NCI-H345 treated with DMSO at 0.1 percent for 48 hours (cell line): ENCODE measurements around the gene LSM11.
A peak's percentile ranks its signal among the peaks of the same experiment; 100 is the strongest.
"Not testable (repeated sequence)": the region's sequence is repeated elsewhere in the genome, so short reads cannot be mapped to it uniquely, and the experiment has no call there.

Experiments
- DNase-seq: peaks from one replicate; lab custom pipeline; 2025; ENCODE audit not compliant: unreplicated experiment; lab: John Stamatoyannopoulos, UW

LSM11 gene

DNA sequence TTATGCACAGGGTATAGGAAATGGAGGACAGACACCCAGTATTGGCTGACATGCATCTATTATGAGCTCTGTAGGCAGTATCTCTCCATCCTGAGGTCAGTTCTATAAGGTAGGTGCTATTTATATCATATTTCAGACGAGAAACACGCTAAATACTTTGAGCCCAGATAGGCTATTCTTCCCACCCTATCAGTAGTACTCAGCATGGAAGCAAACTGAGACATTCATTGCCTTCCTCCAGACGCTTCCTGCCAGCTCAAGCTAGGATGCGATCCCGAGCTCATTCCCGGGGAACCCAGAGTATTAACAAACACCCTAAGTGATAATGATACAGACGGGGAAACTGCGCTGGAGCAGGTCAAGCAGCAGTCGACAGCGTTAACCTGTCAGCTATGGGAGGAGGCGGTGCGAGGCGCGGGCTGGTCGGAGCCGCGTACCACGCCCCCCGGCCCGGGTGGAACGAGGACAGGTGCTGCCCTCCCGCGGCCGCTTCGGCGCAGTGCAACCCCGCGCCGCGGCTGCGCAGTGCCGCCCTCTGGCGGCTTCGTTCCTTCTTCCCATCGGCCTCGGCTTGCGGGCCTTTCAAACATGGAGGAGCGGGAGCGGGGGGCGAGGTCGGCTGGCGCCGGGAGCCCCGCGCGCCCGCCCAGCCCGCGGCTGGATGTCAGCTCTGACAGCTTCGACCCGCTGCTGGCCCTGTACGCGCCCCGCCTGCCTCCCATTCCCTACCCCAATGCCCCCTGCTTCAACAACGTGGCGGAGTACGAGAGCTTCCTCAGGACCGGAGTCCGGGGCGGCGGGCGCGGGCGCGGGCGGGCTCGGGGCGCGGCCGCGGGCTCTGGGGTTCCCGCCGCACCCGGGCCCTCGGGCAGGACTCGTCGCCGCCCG, at the start of gene LSM11:
LSM11 (plus strand) TSS at position 550 of the 888 bp plus-strand sequence; CDS start at position 589, 39 bp downstream.
- peak; percentile 71 for DNase-seq

GRCh38 chr5:157693816-157694215, 49.7 kb upstream of the LSM11 start:
- DNase-seq = not testable (repeated sequence)

DNA sequence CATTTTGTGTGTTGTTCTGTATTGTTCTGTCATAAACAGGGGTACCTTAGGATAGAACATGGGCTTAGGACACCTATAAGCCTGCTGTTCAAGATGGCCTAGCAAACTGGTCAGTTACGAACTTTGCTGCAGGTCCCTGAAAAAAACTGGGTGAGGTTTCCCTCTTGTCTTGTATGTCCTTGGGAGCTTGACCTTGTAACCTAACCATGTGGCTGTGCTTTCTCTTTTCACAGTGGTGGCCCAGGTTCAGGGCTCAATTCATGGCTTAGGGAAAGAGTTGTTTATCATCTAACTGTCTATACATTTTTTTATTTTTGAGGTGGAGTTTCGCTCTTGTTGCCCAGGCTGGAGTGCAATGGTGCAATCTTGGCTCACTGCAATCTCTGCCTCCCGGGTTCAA, 47.4 kb upstream of the LSM11 start:
- DNase-seq = not testable (repeated sequence)

DNA sequence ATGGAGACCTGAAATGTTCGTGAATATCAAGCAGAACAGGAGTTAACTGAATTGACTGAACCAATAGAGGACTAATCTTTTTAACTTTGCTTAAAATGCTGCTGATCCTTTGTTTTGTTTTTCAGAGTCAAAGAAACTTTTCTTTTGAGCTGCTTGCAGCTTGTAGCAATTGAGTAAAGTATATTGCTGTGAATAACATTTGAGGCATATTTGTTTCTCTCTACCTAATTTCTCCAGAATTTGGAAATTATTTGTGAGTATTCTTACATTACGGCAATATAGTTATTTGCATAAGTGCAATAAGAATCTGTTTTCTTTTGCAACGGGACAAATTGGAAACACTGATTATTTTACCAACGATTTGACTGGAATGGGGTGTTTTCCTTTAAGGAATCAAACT, 44.8 kb upstream of the LSM11 start:
- DNase-seq = not testable (repeated sequence)

GRCh38 chr5:157703736-157704135, 39.8 kb upstream of the LSM11 start:
- no peak for DNase-seq

DNA sequence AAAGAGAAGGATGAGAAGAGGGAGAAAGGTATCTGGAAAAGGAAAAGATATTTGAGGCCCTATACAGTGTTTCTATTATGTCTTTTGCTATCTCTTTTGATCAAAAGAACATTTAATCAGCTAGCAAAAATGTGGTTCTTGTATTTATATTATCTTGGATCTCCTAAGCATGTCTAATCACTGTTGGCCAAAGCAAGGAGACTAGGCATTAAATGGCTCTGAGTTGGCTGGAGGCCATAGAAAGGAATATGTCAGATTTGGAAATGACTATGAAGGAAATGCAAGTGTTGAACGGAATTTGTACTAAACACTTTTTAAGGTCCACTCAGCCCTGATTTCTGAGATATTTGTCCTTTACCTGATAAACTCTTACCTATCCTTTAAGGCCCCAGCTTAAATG, 34.6 kb upstream of the LSM11 start:
- no peak for DNase-seq

DNA sequence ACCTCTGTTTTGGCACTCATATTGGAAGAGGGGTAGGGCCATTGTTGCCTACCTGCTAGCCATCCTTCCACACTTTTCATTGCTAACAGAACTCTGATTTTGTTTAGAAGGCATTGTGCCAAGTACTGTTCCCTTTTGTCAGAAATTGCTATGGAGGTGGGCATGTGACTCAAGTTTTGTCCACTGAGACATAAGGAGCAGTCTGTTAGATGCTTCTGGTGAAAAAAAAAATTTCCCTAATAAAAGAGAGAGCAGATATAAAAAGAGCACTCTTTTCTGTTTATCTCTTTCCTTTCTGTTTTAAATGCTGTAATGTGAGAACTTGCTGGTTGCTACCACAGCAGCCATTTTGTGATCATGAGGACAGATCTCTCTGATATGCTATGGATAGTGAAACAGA, 34.2 kb upstream of the LSM11 start:
- no peak for DNase-seq

- no peak for DNase-seq
Measured at GRCh38 chr5:157710431-157710830, 33.1 kb upstream of the LSM11 start.

GRCh38 chr5:157710882-157711281, 32.6 kb upstream of the LSM11 start:
- DNase-seq = no peak

DNA sequence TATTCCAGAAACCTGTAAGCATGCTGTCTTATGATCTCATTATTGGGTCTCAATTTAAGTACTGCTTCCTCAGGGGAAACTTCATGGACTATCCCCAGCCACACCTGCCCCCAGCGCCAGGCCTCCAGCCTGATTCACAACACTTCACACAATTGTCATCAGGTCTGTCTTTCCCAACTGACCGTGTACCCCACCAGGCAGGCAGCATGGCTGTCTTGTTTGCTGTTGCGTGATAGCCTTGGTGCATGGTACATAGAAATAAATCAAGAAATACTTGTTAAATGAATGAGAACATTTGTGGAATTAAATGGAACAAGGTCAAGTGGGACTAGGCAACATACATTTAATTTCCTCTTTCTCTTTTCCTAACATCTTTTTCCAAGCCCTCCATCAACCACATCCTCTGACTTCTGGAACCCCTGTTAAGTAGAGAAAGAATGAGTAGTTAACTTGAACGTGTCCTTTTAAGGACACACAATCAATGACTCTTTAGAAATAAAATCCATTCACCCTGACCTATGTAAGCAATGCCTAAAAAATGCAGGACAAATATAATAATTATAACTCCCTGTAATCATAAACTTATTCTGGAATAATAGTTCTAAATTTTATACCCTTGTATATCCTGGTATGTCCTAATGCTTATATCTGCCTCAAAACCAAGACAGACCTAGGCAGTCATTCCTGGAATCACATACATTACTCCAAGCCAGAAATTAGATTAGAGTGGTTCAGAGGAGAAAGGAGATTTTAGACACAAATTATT, 29.5 kb upstream of the LSM11 start:
- DNase-seq = no peak

DNA sequence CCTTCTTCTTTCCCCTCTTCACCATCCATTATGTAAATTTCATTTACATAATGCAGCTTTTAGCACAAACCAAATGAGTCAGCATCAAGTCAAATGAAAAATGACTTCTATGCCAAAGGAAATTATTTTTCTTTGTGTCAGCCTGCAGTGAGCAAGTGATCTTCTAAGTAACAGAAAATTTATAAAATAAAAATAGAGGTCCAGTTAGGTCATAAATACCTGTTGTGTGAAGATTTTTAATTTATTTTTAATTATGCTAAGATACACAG, 29.0 kb upstream of the LSM11 start:
- DNase-seq = no peak

- no peak for DNase-seq
Measured at GRCh38 chr5:157718519-157718918, 25.0 kb upstream of the LSM11 start.

- no peak for DNase-seq
Measured at GRCh38 chr5:157719245-157719644, 24.3 kb upstream of the LSM11 start.

- no peak for DNase-seq
Measured at GRCh38 chr5:157721159-157721558, 22.4 kb upstream of the LSM11 start.

DNA sequence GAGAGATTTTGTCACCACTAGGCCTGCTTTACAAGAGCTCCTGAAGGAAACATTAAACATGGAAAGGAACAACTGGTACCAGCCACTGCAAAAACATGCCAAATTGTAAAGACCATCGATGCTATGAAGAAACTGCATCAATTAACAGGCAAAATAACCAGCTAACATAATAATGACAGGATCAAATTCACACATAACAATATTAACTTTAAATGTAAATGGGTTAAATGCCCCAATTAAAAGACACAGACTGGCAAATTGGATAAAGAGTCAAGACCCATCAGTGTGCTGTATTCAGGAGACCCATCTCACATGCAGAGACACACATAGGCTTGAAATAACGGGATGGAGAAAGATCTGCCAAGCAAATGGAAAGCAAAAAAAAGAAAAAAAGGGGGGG, 20.6 kb upstream of the LSM11 start:
- DNase-seq = not testable (repeated sequence)

- DNase-seq = not testable (repeated sequence)
Measured at GRCh38 chr5:157726607-157727006, 16.9 kb upstream of the LSM11 start.

DNA sequence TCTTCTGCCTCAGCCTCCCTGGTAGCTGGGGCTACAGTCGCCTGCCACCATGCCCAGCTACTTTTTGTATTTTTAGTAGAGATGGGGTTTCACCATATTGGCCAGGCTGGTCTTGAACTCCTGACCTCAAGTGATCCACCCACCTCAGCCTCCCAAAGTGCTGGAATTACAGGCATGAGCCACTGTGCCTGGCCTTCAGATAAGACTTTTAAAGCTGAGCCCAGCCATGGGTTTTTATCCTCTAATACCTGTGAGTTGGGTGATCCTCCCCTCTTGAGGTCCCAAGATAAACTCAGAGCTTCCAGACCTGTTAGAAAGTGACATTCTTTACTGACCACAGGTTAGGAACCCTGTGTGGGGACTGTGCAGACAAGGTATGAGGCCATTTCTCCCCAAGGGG, 15.7 kb upstream of the LSM11 start:
- DNase-seq = not testable (repeated sequence)

GRCh38 chr5:157729858-157730257, 13.7 kb upstream of the LSM11 start:
- no peak for DNase-seq

DNA sequence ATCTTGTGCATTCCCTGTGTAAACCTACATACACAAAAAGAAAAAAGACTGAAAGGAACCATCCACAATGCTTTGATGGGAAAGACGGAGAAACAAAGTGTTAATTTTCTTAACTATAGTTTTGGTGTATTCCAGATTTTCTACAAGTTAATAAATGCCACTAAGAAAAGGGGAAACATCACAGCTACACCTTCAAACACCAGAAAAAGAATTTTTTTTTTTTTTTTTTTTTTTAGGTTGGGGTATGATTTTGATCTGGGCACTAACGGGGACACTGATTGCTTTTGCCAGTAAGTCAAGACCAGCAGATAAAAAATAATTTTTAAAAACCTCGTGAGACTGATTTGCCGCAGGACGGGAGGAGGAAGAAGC, 12.6 kb upstream of the LSM11 start:
- DNase-seq = no peak

DNA sequence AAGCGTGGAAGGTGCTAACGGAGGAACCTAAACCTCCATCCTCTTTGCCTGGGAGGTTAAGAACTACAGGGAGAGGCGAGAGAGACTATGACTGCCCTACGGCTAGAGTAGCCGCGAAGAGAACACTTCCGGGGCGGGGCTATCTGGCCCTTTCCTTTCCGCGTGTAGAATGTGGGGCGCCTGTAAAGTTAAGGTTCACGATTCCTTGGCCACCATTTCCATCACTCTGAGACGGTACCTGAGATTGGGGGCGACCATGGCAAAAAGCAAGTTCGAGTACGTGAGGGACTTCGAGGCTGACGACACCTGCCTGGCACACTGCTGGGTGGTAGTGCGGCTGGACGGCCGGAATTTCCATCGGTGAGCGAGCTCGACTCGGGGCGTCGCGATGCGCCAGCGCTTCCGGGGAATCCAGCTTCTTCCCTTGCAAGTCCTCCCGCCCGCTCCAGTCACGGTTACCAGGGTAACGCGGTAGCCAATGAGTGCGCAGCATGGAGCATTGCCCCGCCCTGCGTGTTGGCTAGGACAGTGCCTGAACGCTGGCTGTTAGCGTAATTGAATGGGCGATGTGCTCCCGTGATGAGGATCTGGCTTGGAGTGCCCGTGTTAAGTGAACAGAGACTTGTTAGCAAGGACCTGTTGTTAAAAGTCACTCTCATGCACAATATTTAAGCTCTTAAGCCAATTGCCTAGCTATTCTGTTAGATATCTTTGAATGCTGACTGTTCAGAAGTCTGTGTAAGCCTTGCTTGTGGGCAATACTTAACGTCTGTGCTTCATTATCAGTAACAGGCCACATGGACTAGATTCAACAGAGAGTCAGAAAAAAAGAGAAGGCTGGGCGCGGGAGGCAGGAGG, 12.0 kb upstream of the LSM11 start, which contains the start of gene THG1L:
THG1L (plus strand) TSS at position 149 of the 858 bp plus-strand sequence; CDS start at position 170, 21 bp downstream.
- peak; percentile 94 for DNase-seq

GRCh38 chr5:157732130-157732514, 11.4 kb upstream of the LSM11 start:
- DNase-seq = no peak
